Ovary (tissue), 3 donors: Measurements from ENCODE around the gene PRSS48.

Experiments
- EP300 ChIP-seq: sonication (generic); formaldehyde crosslinking; IDR thresholded peaks from one replicate; pipeline ENCODE4 v1.6.1; 2017; ENCODE audit warnings: antibody characterized with exemption
- POLR2A ChIP-seq: fragments of 450-650 bp; IDR thresholded peaks from one replicate; pipeline ENCODE4 v1.6.1; 2017; ENCODE audit warnings: antibody characterized with exemption, mild to moderate bottlenecking, moderate library complexity
- TF ChIP-seq, protein P1 (sequence below), 3 donors: fragments of 450-650 bp in 2 of 3; fragments of 200-600 bp in 1 of 3; IDR thresholded peaks; one replicate each; pipeline versions ENCODE4 v1.5.1 to v1.8.0; 2016 to 2022; ENCODE audit warnings: antibody characterized with exemption in 3 of 3, mild to moderate bottlenecking in 1 of 3
- donor health status: DM: no; HTN: no; CAD: no.

DNA sequence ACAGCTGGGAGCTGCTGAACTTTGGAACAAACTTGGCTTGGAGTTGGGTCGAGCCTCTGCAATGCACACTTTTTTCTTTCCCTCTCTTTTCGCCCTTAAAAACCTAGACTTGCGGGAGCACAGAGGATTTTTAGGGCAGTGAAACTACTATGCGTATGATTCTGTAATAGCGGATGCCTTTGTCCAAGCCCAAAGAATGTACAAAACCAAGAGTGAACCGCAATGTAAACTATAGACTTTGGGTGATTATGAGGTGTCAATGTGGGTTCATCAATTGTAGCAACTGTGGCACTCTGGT, 48.9 kb downstream of the PRSS48 start:
- TF ChIP-seq EP300 (no peak), POLR2A (no peak)
- TF ChIP-seq, protein P1, sequence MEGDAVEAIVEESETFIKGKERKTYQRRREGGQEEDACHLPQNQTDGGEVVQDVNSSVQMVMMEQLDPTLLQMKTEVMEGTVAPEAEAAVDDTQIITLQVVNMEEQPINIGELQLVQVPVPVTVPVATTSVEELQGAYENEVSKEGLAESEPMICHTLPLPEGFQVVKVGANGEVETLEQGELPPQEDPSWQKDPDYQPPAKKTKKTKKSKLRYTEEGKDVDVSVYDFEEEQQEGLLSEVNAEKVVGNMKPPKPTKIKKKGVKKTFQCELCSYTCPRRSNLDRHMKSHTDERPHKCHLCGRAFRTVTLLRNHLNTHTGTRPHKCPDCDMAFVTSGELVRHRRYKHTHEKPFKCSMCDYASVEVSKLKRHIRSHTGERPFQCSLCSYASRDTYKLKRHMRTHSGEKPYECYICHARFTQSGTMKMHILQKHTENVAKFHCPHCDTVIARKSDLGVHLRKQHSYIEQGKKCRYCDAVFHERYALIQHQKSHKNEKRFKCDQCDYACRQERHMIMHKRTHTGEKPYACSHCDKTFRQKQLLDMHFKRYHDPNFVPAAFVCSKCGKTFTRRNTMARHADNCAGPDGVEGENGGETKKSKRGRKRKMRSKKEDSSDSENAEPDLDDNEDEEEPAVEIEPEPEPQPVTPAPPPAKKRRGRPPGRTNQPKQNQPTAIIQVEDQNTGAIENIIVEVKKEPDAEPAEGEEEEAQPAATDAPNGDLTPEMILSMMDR (IDR thresholded peaks at IDR 0.05), result no peak
